ENCODE measurements around the gene TAS1R2. TPM values are rescaled to one million over a fixed set of nuclear protein-coding genes. Genes with fewer than 3 reads are reported as not detected.

The TAS1R2 gene
- total and polyA plus RNA-seq, 2 of the 8 experiments (the other 6 are each of a cell fraction or from before 2014, with no cell fraction given): not detected

- Histone ChIP-seq H3K4me3 (ENCODE audit: extremely low read depth in 1 of 4, insufficient read depth in 2 of 4, low read depth in 3 of 4, low read length in 4 of 4) (no peak overlapping the region), H3K27ac (ENCODE audit: low read depth, low read length) (no peak overlapping the region), H3K27me3 (replicated peaks in 1 of 4; ENCODE audit: control insufficient read depth in 3 of 4, extremely low read depth in 1 of 4, insufficient read depth in 3 of 4, low read length in 3 of 4) (no peaks in the 10 kb centered on the region), H2BK12ac (ENCODE audit: low read depth, low read length) (no peak overlapping the region), H2BK120ac (replicated peaks; ENCODE audit: low read depth, low read length) (no peak overlapping the region), H3K14ac (ENCODE audit: insufficient read length) (no peak overlapping the region), H2AFZ (ENCODE audit: low read length) (no peak overlapping the region), H3K4ac (replicated peaks; ENCODE audit: insufficient read length, low read depth, low read length) (no peak overlapping the region), H2BK15ac (ENCODE audit: low read length) (no peak overlapping the region), H3K9ac (replicated peaks in 1 of 4; ENCODE audit: extremely low read depth in 1 of 4, low read depth in 3 of 4, low read length in 3 of 4) (no peak overlapping the region), H3K4me1 (replicated peaks in 1 of 4; ENCODE audit: control insufficient read depth in 3 of 4, insufficient read depth in 4 of 4, low read length in 3 of 4) (no peaks in the 10 kb centered on the region), H3K9me3 (ENCODE audit: insufficient read depth in 2 of 2, low read depth in 1 of 2, low read length in 1 of 2) (no peaks in the 10 kb centered on the region), H3K56ac (replicated peaks; ENCODE audit: insufficient read length, low read depth, low read length) (no peak overlapping the region), H3K23me2 (ENCODE audit: low read depth, low read length) (no peaks in the 10 kb centered on the region), H2AK5ac (ENCODE audit: low read depth, low read length) (no peak overlapping the region), H4K91ac (replicated peaks; ENCODE audit: insufficient read length, low read length) (no peak overlapping the region), H2BK5ac (ENCODE audit: low read depth, low read length) (no peak overlapping the region), H3K18ac (ENCODE audit: extremely low read depth, low read length) (no peak overlapping the region), H3K23ac (ENCODE audit: insufficient read length) (no peak overlapping the region), H4K20me1 (replicated peaks in 1 of 2; ENCODE audit: control insufficient read depth in 1 of 2, insufficient read depth in 2 of 2, low read length in 2 of 2) (peaks cover 0 to 2% of the 10 kb centered on the region in 2 experiments), H4K8ac (ENCODE audit: extremely low read depth, insufficient read depth, low read length) (no peak overlapping the region), H3K36me3 (ENCODE audit: control insufficient read depth in 2 of 4, insufficient read depth in 4 of 4, low read length in 3 of 4) (no peaks in the 10 kb centered on the region; a peak in 2 of 8 replicates), H4K5ac (ENCODE audit: insufficient read length, low read depth, low read length) (no peak overlapping the region), H2BK20ac (ENCODE audit: low read length) (no peak overlapping the region), H3K79me2 (ENCODE audit: control insufficient read depth in 1 of 2, insufficient read depth in 2 of 2, low read length in 2 of 2) (no peaks in the 10 kb centered on the region), H3K4me2 (ENCODE audit: insufficient read depth in 1 of 2, low read depth in 2 of 2, low read length in 2 of 2) (no peak overlapping the region), H3K79me1 (ENCODE audit: low read depth, low read length) (peaks cover 2% of the 10 kb centered on the region; the same call in 1 of the 2 replicates)
- FAIRE-seq: no peak
- CTCF ChIA-PET (ENCODE audit: partially characterized antibody): interaction anchor here (1.1 to 4.3 kb wide), 4 partner anchors 8 to 188 kb away, joined by 3 to 16 read pairs (median 6); partner anchors contain the start of gene TAS1R2
- DNase-seq (ENCODE audit: low read depth in 1 of 2, low spot score in 2 of 2): no peak
- WGBS, 2 experiments (ENCODE audit: extremely low coverage in 1 of 2, insufficient coverage in 1 of 2, insufficient read length in 1 of 2, insufficient replicate concordance in 2 of 2, low coverage in 1 of 2, low lambda C conversion rate in 2 of 2, missing lambda C conversion rate in 1 of 2): 86% methylated on average over 8 of the region's 12 CpGs; no CpG with 5 or more reads in 1 of the 2 experiments
- POLR2A ChIA-PET (ENCODE audit: partially characterized antibody): no interaction called here
- TF ChIP-seq BCL11A (IDR thresholded peaks at IDR 0.05; ENCODE audit: low read depth in 2 of 2, low read length in 2 of 2): no peak
- TF ChIP-seq EGR1 (IDR thresholded peaks at IDR 0.05; ENCODE audit: borderline replicate concordance, low read depth, low read length): no peak
- TF ChIP-seq SIX5 (IDR thresholded peaks at IDR 0.05; ENCODE audit: low read depth, low read length): no peak
- TF ChIP-seq RBBP5 (IDR thresholded peaks at IDR 0.05; ENCODE audit: borderline replicate concordance, low read depth, low read length): no peak
- no peak for TF ChIP-seq SIN3A (conservative IDR thresholded peaks at IDR 0.05 in 1 of 2, IDR thresholded peaks at IDR 0.05 in 1 of 2; ENCODE audit: low read depth in 1 of 2, low read length in 2 of 2)
- no peak for TF ChIP-seq CHD2 (IDR thresholded peaks at IDR 0.05; ENCODE audit: low read length)
- TF ChIP-seq, protein P1, sequence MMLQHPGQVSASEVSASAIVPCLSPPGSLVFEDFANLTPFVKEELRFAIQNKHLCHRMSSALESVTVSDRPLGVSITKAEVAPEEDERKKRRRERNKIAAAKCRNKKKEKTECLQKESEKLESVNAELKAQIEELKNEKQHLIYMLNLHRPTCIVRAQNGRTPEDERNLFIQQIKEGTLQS (IDR thresholded peaks at IDR 0.05; ENCODE audit: insufficient read depth, low read depth, low read length): no peak
These were observed 9.5 kb upstream of the TAS1R2 start for GRCh38 chr1:18868801-18869424.
